DOHH2 (cell line): ENCODE data around the gene CFAP73.
A peak's percentile ranks its signal among the peaks of the same experiment; 100 is the strongest.

ENCODE experiments used
- H3F3A ChIP-seq: fragments of 200-600 bp; sonication (generic), shearing (Covaris generic); 2 replicates; pipeline ENCODE4 v1.6.0; 2016; ENCODE audit warnings: antibody characterized with exemption, mild to moderate bottlenecking; ENCODE audit not compliant: control insufficient read depth, insufficient read depth
- H3K27ac ChIP-seq: fragments of 200-600 bp; sonication (generic); 2 replicates; pipeline ENCODE4 v1.5.1; 2014; ENCODE audit warnings: low read depth, mild to moderate bottlenecking, low read length, moderate library complexity
- H3K27me3 ChIP-seq: fragments of 200-600 bp; sonication (generic); 2 replicates; pipeline ENCODE4 v1.6.1; 2014; ENCODE audit warnings: mild to moderate bottlenecking, low read length, mixed read lengths; ENCODE audit not compliant: control insufficient read depth
- H3K36me3 ChIP-seq: fragments of 200-600 bp; sonication (generic); 2 replicates; pipeline ENCODE4 v1.6.1; 2014; ENCODE audit warnings: mild to moderate bottlenecking, low read length, moderate library complexity, mixed read lengths; ENCODE audit not compliant: control insufficient read depth
- H3K4me1 ChIP-seq: fragments of 200-600 bp; sonication (generic); 2 replicates; pipeline ENCODE4 v1.6.1; 2014; ENCODE audit warnings: mild to moderate bottlenecking, low read length, mixed read lengths; ENCODE audit not compliant: control insufficient read depth
- H3K4me2 ChIP-seq: fragments of 200-600 bp; sonication (generic); 2 replicates; pipeline ENCODE4 v1.6.0; 2014; ENCODE audit warnings: mild to moderate bottlenecking, low read length, moderate library complexity
- H3K4me3 ChIP-seq: fragments of 200-600 bp; sonication (generic); 2 replicates; pipeline ENCODE4 v1.5.1; 2014; ENCODE audit warnings: mild to moderate bottlenecking, low read length, mixed read lengths
- H3K79me2 ChIP-seq: fragments of 200-600 bp; sonication (generic); 2 replicates; pipeline ENCODE4 v1.6.1; 2014; ENCODE audit warnings: mild to moderate bottlenecking, low read length, mixed read lengths; ENCODE audit not compliant: control insufficient read depth
- H3K9me2 ChIP-seq: fragments of 200-600 bp; sonication (generic); replicated peaks from 2 replicates; pipeline ENCODE4 v1.6.1; 2014; ENCODE audit warnings: mild to moderate bottlenecking, low read length, mixed read lengths; ENCODE audit not compliant: control insufficient read depth
- H3K9me3 ChIP-seq: fragments of 200-600 bp; sonication (generic); 2 replicates; pipeline ENCODE4 v1.6.1; 2014; ENCODE audit warnings: antibody characterized with exemption, low read length, mixed read lengths; ENCODE audit not compliant: control insufficient read depth, insufficient read depth
- H4K20me1 ChIP-seq: fragments of 200-600 bp; sonication (generic); 2 replicates; pipeline ENCODE4 v1.6.0; 2014; ENCODE audit warnings: low read depth, mild to moderate bottlenecking, antibody characterized with exemption, low read length, moderate library complexity; ENCODE audit not compliant: control insufficient read depth, insufficient read depth
- CTCF ChIP-seq: fragments of 200-600 bp; sonication (generic); IDR thresholded peaks from one replicate; pipeline ENCODE4 v1.5.1; 2014; ENCODE audit warnings: antibody characterized with exemption, mild to moderate bottlenecking, low read depth, low read length; ENCODE audit not compliant: poor library complexity, severe bottlenecking
- EZH2phosphoT487 ChIP-seq: fragments of 200-600 bp; sonication (generic); IDR thresholded peaks from 2 replicates; pipeline ENCODE4 v1.6.1; 2017; ENCODE audit warnings: borderline replicate concordance, mild to moderate bottlenecking, antibody characterized with exemption, low read length, moderate library complexity, mixed read lengths

CFAP73 gene

GRCh38 chr12:113152196-113152834 is 2.8 kb downstream of the CFAP73 start:
- peaks cover 19% of the 10 kb centered on the region for H3F3A ChIP-seq
- peaks cover 49% of the 10 kb centered on the region for H3K4me1 ChIP-seq
- no peaks in the 10 kb centered on the region for H3K9me3 ChIP-seq
- H3K27ac ChIP-seq, result peak overlapping the region; percentile 45; the same call in 1 of the 2 replicates
- peak overlapping the region; percentile 67 for H3K4me3 ChIP-seq
- peaks cover 11% of the 10 kb centered on the region for H3K36me3 ChIP-seq
- peak overlapping the region; percentile 71 for H3K4me2 ChIP-seq
- peaks cover 3% of the 10 kb centered on the region; the same call in 1 of the 2 replicates for H3K27me3 ChIP-seq
- no peaks in the 10 kb centered on the region for H3K9me2 ChIP-seq
- H3K79me2 ChIP-seq, result no peaks in the 10 kb centered on the region
- H4K20me1 ChIP-seq, result no peaks in the 10 kb centered on the region
- no peak for TF ChIP-seq CTCF
- no peak for TF ChIP-seq EZH2phosphoT487

GRCh38 chr12:113152835-113153814 is 3.6 kb downstream of the CFAP73 start:
- Histone ChIP-seq H4K20me1 (no peaks in the 10 kb centered on the region), H3K9me3 (no peaks in the 10 kb centered on the region), H3F3A (peaks cover 20% of the 10 kb centered on the region), H3K79me2 (no peaks in the 10 kb centered on the region), H3K27ac (peak overlapping the region; percentile 45), H3K4me3 (peak overlapping the region; percentile 67), H3K27me3 (peaks cover 3% of the 10 kb centered on the region; the same call in 1 of the 2 replicates), H3K4me1 (peaks cover 49% of the 10 kb centered on the region), H3K4me2 (peak overlapping the region; percentile 71), H3K9me2 (no peaks in the 10 kb centered on the region), H3K36me3 (peaks cover 19% of the 10 kb centered on the region)
- TF ChIP-seq EZH2phosphoT487 (no peak), CTCF (peak; percentile 75)

- Histone ChIP-seq H3K36me3 (peaks cover 32% of the 10 kb centered on the region), H3K4me2 (peak overlapping the region; percentile 71), H3K79me2 (no peaks in the 10 kb centered on the region), H3K27ac (peak overlapping the region; percentile 45), H3K4me3 (peak overlapping the region; percentile 67), H3K27me3 (peaks cover 3% of the 10 kb centered on the region; the same call in 1 of the 2 replicates), H3K9me2 (no peaks in the 10 kb centered on the region), H3F3A (peaks cover 20% of the 10 kb centered on the region), H4K20me1 (no peaks in the 10 kb centered on the region; the same call in 1 of the 2 replicates), H3K9me3 (no peaks in the 10 kb centered on the region), H3K4me1 (peaks cover 49% of the 10 kb centered on the region)
- TF ChIP-seq CTCF (no peak), EZH2phosphoT487 (no peak)
Observed at GRCh38 chr12:113154351-113154973, 4.9 kb downstream of the CFAP73 start.
